Measurements from ENCODE around the gene STX19.

DNA sequence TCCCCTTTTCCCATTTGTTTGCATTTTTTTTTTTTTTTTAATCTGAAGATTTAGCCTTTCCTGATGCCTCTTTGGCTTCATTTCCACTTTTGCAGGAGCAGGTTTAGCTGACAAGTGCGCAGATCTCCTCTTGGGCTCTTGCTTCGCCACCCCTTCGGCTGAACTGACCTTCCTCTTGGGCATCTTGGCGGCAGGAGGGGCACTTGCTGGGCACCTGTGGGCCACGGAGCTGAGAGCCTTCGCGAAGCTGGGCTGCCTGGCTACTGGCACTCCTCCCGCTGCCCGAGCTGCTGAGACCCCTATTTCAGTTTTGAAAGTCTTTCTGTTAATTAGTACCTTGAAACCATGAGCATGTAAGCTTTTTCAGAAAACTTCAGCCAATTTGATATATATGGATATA is 39.6 kb downstream of the STX19 start:
- TF ChIP-seq CTCF (conservative IDR thresholded peaks at IDR 0.05 in 1 of 2, IDR thresholded peaks at IDR 0.05 in 1 of 2; ENCODE audit: low read depth in 1 of 2, low read length in 2 of 2) (no peak), EZH2 (IDR thresholded peaks at IDR 0.05; ENCODE audit: low read length, missing control alignments) (no peak)

Data from fibroblast of lung (primary cell).